Activated T-cell treated with anti-CD3 and anti-CD28 coated beads for 1 hour (primary cell): ENCODE data around the gene KCNJ12.
"Not testable (repeated sequence)": the region's sequence is repeated elsewhere in the genome, so short reads cannot be mapped to it uniquely, and the experiment has no call there.

Experiments
- DNase-seq: peaks from one replicate; pipeline ENCODE4 v3.0.0-alpha.2; 2020; ENCODE audit warnings: low read depth

The KCNJ12 gene

GRCh38 chr17:21376081-21376758 lies at the start of gene KCNJ12:
Gene KCNJ12, plus strand, starts transcription at chr17:21376357. Its CDS starts 38,986 bp downstream, at chr17:21415343.
- DNase-seq, result no peak

- DNase-seq, result not testable (repeated sequence)
These were observed 48.2 kb upstream of the KCNJ12 start for GRCh38 chr17:21327921-21328320.

GRCh38 chr17:21328778-21329177 lies 47.4 kb upstream of the KCNJ12 start:
- DNase-seq, result not testable (repeated sequence)

GRCh38 chr17:21330436-21331160 lies 45.6 kb upstream of the KCNJ12 start:
- no peak for DNase-seq

- DNase-seq, result not testable (repeated sequence)
These were observed 39.4 kb upstream of the KCNJ12 start for GRCh38 chr17:21336541-21337294.

- not testable (repeated sequence) for DNase-seq
These were observed 38.1 kb upstream of the KCNJ12 start for GRCh38 chr17:21337981-21338625.

GRCh38 chr17:21339011-21339410 lies 37.1 kb upstream of the KCNJ12 start:
- DNase-seq, result no peak

GRCh38 chr17:21339571-21339970 lies 36.6 kb upstream of the KCNJ12 start:
- not testable (repeated sequence) for DNase-seq

- not testable (repeated sequence) for DNase-seq
These were observed 35.8 kb upstream of the KCNJ12 start for GRCh38 chr17:21340407-21340806.

GRCh38 chr17:21341279-21341678 lies 34.9 kb upstream of the KCNJ12 start:
- not testable (repeated sequence) for DNase-seq

- not testable (repeated sequence) for DNase-seq
These were observed 34.1 kb upstream of the KCNJ12 start for GRCh38 chr17:21341925-21342540.

GRCh38 chr17:21343061-21343949 lies 32.9 kb upstream of the KCNJ12 start:
- not testable (repeated sequence) for DNase-seq

GRCh38 chr17:21344801-21345200 lies 31.4 kb upstream of the KCNJ12 start:
- not testable (repeated sequence) for DNase-seq

GRCh38 chr17:21345236-21345635 lies 30.9 kb upstream of the KCNJ12 start:
- no peak for DNase-seq

- DNase-seq, result not testable (repeated sequence)
These were observed 30.1 kb upstream of the KCNJ12 start for GRCh38 chr17:21346107-21346506.

- not testable (repeated sequence) for DNase-seq
These were observed 29.4 kb upstream of the KCNJ12 start for GRCh38 chr17:21346651-21347250.

- DNase-seq, result not testable (repeated sequence)
These were observed 28.5 kb upstream of the KCNJ12 start for GRCh38 chr17:21347660-21348059.

GRCh38 chr17:21348081-21348925 lies 27.9 kb upstream of the KCNJ12 start:
- not testable (repeated sequence) for DNase-seq

- not testable (repeated sequence) for DNase-seq
These were observed 27.3 kb upstream of the KCNJ12 start for GRCh38 chr17:21348926-21349261.
